ENCODE measurements around the gene DYNLT1.
A peak's percentile ranks its signal among the peaks of the same experiment; 100 is the strongest.

Gene DYNLT1

DNA sequence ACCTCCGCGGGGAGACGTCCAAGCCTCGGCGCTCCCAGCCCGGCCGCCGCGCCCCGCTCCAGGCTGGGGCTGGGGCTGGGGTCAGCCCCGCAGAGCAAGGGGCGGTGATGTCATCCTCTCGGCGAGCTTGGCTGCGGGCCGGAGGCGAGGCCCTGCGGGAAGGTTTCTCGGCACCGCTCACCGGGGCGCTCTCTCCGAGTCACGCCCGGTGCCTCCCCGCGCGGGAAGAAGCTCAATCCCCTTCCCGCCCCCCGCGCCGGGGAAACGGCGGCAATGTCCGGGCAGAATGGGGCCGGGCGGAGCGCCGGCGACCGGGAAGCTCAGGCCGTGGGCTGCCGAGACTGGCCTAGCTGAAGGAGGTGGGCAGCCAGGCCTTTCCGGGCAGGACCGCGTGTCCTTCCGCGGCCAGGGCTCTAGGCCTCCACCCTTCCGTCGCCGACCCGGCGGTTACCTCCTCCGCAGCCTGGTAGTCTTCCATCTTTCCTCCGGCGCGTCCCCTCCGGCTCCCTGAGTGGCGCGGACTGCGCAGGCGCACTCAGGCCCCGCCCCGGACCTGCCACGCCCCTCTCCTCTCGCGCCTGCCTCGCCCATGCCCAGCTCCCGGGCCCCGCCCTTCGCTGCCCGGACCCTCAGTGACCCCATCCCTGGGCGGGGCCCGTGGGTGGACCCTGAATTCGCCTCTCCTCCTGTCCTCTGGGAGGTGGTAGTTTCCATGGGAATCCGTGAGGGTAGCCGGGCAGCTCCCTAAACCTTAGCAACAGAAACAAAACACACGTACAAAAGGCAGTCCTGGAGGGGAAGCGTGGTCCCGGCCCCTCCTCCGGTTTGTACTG lies at the start of gene DYNLT1:
Gene DYNLT1 (minus strand): TSS at position 513 of the 833 bp plus-strand sequence. CDS start 35 bp downstream, at position 478.
- Histone ChIP-seq H3K27ac (ENCODE audit: low read length) (peak within 1 kb of the TSS; percentile 81), H3K4me3 (ENCODE audit: low read length in 2 of 2) (peak within 1 kb of the TSS; percentile 79 to 91), H3K4me1 (ENCODE audit: control insufficient read depth, insufficient read depth, low read length) (peaks cover 32% of the 10 kb centered on the region), H3K27me3 (ENCODE audit: control insufficient read depth in 1 of 2, insufficient read depth in 2 of 2, low read length in 2 of 2) (no peaks in the 10 kb centered on the region), H3K9ac (ENCODE audit: low read length in 2 of 2) (peak within 1 kb of the TSS; percentile 89 to 94), H3K9me3 (ENCODE audit: control insufficient read depth in 2 of 2, low read length in 2 of 2) (no peaks in the 10 kb centered on the region), H3K36me3 (ENCODE audit: control insufficient read depth in 2 of 2, insufficient read depth in 2 of 2, low read length in 2 of 2) (peaks cover under 1 to 5% of the 10 kb centered on the region in 2 donors)

DNA sequence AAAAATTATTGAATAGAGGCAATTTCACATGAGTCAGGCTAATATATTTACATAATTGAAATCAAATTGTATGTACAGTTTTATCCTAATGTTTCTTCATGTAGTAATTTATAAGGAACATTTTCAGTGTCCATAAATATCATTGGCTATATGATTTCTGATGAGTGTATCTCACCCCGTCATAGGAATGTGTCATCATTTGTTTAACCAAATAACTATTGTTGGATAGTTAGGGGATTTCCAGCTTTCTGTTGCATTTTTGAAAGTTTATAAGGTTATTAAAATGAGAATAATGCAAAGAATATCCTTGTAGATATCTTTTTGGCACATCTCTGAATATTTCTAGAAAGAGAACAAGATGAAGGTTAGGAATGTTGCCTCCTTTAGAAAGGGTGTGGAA lies 44.3 kb upstream of the DYNLT1 start:
- Histone ChIP-seq H3K9me3 (ENCODE audit: control insufficient read depth in 2 of 2, low read length in 2 of 2) (peaks cover 0 to 4% of the 10 kb centered on the region in 2 donors), H3K4me1 (ENCODE audit: control insufficient read depth, insufficient read depth, low read length) (no peaks in the 10 kb centered on the region), H3K27me3 (ENCODE audit: control insufficient read depth in 1 of 2, insufficient read depth in 2 of 2, low read length in 2 of 2) (no peaks in the 10 kb centered on the region), H3K4me3 (ENCODE audit: low read length in 2 of 2) (no peak overlapping the region), H3K9ac (ENCODE audit: low read length in 2 of 2) (no peak overlapping the region), H3K36me3 (ENCODE audit: control insufficient read depth in 2 of 2, insufficient read depth in 2 of 2, low read length in 2 of 2) (no peaks in the 10 kb centered on the region), H3K27ac (ENCODE audit: low read length) (no peak overlapping the region)

DNA sequence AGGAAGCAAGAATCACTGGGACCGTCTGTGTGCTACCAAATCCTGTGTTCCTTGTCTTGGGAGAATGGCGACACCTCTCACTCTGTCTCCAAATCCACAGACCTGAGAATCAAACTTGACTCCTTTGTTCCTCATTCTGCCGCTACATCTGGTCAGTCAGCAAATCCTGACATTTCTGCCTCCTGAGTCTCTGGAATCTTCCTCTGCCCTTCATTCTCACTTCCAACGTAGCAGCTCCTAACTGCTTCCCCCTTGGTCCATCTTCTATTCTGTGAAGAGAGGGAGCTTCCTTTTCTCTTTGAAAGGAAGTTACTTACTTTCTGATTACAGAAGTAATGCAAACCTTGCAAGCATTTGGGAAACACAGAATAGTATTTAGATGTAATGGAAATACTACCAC lies 43.0 kb upstream of the DYNLT1 start:
- H3K4me1 ChIP-seq (ENCODE audit: control insufficient read depth, insufficient read depth, low read length): no peaks in the 10 kb centered on the region
- H3K9ac ChIP-seq (ENCODE audit: low read length in 2 of 2): no peak overlapping the region
- H3K27me3 ChIP-seq (ENCODE audit: control insufficient read depth in 1 of 2, insufficient read depth in 2 of 2, low read length in 2 of 2): no peaks in the 10 kb centered on the region
- H3K9me3 ChIP-seq (ENCODE audit: control insufficient read depth in 2 of 2, low read length in 2 of 2): peaks cover 0 to 4% of the 10 kb centered on the region in 2 donors
- no peak overlapping the region for H3K27ac ChIP-seq (ENCODE audit: low read length)
- H3K4me3 ChIP-seq (ENCODE audit: low read length in 2 of 2): no peak overlapping the region
- H3K36me3 ChIP-seq (ENCODE audit: control insufficient read depth in 2 of 2, insufficient read depth in 2 of 2, low read length in 2 of 2): no peaks in the 10 kb centered on the region

DNA sequence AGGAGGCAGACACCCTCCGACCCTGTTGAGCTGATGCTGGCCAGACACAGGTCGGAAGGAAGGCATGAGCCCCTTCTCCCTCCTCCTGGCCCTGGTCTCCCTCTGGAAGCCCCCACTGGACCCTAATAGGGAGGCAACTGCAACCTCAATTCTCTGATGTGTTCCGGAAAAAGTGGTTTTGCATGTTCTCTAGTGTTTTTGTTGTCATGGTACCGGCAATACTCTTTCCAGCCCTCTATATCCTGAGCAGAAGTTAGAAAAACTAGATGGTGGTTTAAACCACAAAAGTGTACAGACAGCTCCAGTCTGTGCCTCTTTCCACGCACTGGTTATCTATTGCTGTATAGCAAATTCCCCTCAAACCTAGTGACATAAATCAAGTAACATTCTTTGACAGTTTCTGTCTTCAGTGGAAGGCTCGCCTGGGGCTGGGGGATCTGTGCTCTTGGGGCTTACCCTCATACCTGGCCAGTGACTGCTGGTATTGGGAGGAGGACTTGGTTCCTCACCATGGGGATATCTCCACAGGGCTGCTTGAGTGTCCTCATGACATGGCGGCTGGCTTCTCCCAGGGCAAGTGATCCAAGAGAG lies 42.3 kb upstream of the DYNLT1 start:
- H3K27me3 ChIP-seq (ENCODE audit: control insufficient read depth in 1 of 2, insufficient read depth in 2 of 2, low read length in 2 of 2): no peaks in the 10 kb centered on the region
- peaks cover 0 to 4% of the 10 kb centered on the region in 2 donors for H3K9me3 ChIP-seq (ENCODE audit: control insufficient read depth in 2 of 2, low read length in 2 of 2)
- H3K9ac ChIP-seq (ENCODE audit: low read length in 2 of 2): no peak overlapping the region
- no peaks in the 10 kb centered on the region for H3K4me1 ChIP-seq (ENCODE audit: control insufficient read depth, insufficient read depth, low read length)
- no peaks in the 10 kb centered on the region for H3K36me3 ChIP-seq (ENCODE audit: control insufficient read depth in 2 of 2, insufficient read depth in 2 of 2, low read length in 2 of 2)
- no peak overlapping the region for H3K4me3 ChIP-seq (ENCODE audit: low read length in 2 of 2)
- no peak overlapping the region for H3K27ac ChIP-seq (ENCODE audit: low read length)

DNA sequence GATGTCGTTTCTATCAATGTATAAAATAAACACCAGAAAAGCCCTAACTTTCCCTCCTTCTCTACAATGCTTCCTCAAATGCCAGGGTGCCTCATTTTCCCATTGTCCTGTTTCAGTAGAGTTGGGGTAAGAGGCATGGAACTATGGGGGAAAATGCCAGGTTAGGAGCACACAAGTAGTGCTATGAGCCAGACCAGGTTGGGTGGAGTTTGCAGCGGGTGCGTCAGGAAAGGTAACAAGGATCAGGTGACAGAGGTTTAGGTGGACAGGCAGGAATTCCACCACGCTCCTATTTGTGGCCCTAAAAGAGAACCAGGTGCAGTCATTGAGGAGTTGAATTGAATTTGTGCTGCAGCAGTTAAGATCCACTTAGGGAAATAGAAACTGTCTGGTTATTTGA lies 41.8 kb upstream of the DYNLT1 start:
- H3K27ac ChIP-seq (ENCODE audit: low read length): no peak overlapping the region
- H3K9me3 ChIP-seq (ENCODE audit: control insufficient read depth in 2 of 2, low read length in 2 of 2): peaks cover 0 to 4% of the 10 kb centered on the region in 2 donors
- no peaks in the 10 kb centered on the region for H3K36me3 ChIP-seq (ENCODE audit: control insufficient read depth in 2 of 2, insufficient read depth in 2 of 2, low read length in 2 of 2)

DNA sequence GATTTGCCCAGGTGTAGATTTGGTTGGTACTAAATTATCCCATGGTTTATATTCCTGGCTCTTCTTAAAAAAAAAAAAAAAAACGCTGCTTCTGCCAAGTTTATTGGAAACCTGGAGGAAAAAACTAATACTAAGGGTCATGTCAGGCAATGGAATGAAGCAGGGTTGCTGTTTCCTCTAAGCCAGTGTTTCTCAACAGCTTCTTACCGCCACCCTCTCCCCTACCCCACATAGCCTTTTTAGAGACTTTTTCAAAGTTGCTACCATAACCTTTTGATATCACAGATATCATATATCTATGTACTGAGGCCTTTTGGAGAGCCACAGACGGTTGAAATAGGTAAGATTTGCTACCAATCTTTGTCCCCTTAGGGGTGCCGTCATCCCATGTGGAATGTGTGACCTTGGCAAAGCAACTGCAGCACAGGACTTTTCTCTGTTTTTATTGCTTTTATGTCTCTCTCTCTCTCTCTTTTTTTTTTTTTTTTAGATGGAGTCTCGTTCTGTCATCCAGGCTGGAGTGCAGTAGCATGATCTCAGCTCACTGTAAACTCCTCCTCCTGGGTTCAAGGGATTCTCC lies 40.3 kb upstream of the DYNLT1 start:
- Histone ChIP-seq H3K27ac (ENCODE audit: low read length) (no peak overlapping the region), H3K4me3 (ENCODE audit: low read length in 2 of 2) (no peak overlapping the region), H3K9me3 (ENCODE audit: control insufficient read depth in 2 of 2, low read length in 2 of 2) (peaks cover 0 to 4% of the 10 kb centered on the region in 2 donors), H3K27me3 (ENCODE audit: control insufficient read depth in 1 of 2, insufficient read depth in 2 of 2, low read length in 2 of 2) (no peaks in the 10 kb centered on the region), H3K9ac (ENCODE audit: low read length in 2 of 2) (no peak overlapping the region), H3K4me1 (ENCODE audit: control insufficient read depth, insufficient read depth, low read length) (no peaks in the 10 kb centered on the region), H3K36me3 (ENCODE audit: control insufficient read depth in 2 of 2, insufficient read depth in 2 of 2, low read length in 2 of 2) (no peaks in the 10 kb centered on the region)

More for the DNA sequence above, 41.8 kb upstream of the DYNLT1 start:
- Histone ChIP-seq H3K4me1 (ENCODE audit: control insufficient read depth, insufficient read depth, low read length) (no peaks in the 10 kb centered on the region), H3K4me3 (ENCODE audit: low read length in 2 of 2) (no peak overlapping the region), H3K9ac (ENCODE audit: low read length in 2 of 2) (no peak overlapping the region), H3K27me3 (ENCODE audit: control insufficient read depth in 1 of 2, insufficient read depth in 2 of 2, low read length in 2 of 2) (no peaks in the 10 kb centered on the region)

DNA sequence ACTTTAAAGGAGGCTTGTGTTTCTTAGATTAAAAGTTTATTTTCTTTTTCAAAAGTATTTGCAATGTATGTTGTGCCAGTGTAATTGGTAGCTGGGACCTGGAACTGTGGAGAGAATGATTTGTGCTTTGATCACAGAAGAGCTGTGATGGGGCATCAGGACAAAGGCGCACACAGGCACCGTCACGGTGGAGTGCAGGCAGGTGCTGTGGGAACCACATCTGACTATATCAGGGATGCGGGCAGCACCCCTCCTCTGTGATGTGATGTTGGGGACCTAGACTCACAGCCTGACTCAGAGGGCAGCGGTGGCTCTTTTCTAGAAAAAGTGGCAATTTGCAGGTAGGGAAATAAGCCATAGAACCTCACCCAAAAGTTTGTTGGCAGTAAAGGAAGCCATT lies 39.8 kb upstream of the DYNLT1 start:
- H3K4me3 ChIP-seq (ENCODE audit: low read length in 2 of 2): no peak overlapping the region

DNA sequence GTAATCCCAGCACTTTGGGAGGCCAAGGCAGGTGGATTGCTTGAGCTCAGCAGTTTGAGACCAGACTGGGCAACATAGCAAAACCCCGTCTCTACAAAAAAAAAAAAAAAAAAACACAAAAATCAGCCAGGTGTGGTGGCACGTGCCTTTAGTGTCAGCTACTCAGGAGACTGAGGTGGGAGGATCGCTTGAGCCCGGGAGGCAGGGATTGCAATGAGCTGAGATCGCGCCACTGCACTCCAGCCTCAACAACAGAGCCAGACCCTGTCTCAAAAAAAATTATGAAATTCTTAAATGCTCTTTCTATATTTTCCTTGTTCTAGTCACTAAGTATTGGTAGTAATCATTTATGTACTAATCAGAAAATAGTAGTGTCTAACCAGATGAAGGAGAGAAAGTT lies 35.9 kb upstream of the DYNLT1 start:
- Histone ChIP-seq H3K9me3 (ENCODE audit: control insufficient read depth in 2 of 2, low read length in 2 of 2) (no peaks in the 10 kb centered on the region), H3K27me3 (ENCODE audit: control insufficient read depth in 1 of 2, insufficient read depth in 2 of 2, low read length in 2 of 2) (no peaks in the 10 kb centered on the region), H3K27ac (ENCODE audit: low read length) (no peak overlapping the region), H3K4me3 (ENCODE audit: low read length in 2 of 2) (no peak overlapping the region), H3K36me3 (ENCODE audit: control insufficient read depth in 2 of 2, insufficient read depth in 2 of 2, low read length in 2 of 2) (no peaks in the 10 kb centered on the region), H3K4me1 (ENCODE audit: control insufficient read depth, insufficient read depth, low read length) (no peaks in the 10 kb centered on the region), H3K9ac (ENCODE audit: low read length in 2 of 2) (no peak overlapping the region)

More for the DNA sequence above, 39.8 kb upstream of the DYNLT1 start:
- no peaks in the 10 kb centered on the region for H3K4me1 ChIP-seq (ENCODE audit: control insufficient read depth, insufficient read depth, low read length)
- no peaks in the 10 kb centered on the region for H3K36me3 ChIP-seq (ENCODE audit: control insufficient read depth in 2 of 2, insufficient read depth in 2 of 2, low read length in 2 of 2)
- peaks cover 0 to 4% of the 10 kb centered on the region in 2 donors for H3K9me3 ChIP-seq (ENCODE audit: control insufficient read depth in 2 of 2, low read length in 2 of 2)
- no peak overlapping the region for H3K27ac ChIP-seq (ENCODE audit: low read length)
- H3K27me3 ChIP-seq (ENCODE audit: control insufficient read depth in 1 of 2, insufficient read depth in 2 of 2, low read length in 2 of 2): no peaks in the 10 kb centered on the region
- no peak overlapping the region for H3K9ac ChIP-seq (ENCODE audit: low read length in 2 of 2)

DNA sequence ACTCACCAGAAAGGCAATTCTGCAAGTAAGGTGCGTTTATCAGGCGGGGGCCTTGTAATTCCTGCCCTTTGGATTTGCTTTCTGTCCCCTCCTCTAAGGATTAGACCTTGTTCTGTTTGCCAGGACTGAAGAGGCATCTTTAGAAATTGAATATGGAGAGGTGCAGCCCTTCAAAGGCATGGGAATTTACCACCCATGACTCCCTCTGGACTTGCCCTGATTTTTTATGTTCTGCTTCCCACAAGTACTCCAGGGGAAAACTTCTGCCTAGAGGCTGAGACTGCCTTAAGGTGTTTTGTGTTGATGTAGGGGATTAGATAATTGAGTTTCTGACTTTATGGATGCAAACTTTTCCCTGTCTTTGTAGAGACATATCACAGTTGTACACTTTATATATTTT lies 35.5 kb upstream of the DYNLT1 start:
- Histone ChIP-seq H3K27me3 (ENCODE audit: control insufficient read depth in 1 of 2, insufficient read depth in 2 of 2, low read length in 2 of 2) (no peaks in the 10 kb centered on the region), H3K4me1 (ENCODE audit: control insufficient read depth, insufficient read depth, low read length) (no peaks in the 10 kb centered on the region), H3K4me3 (ENCODE audit: low read length in 2 of 2) (no peak overlapping the region), H3K27ac (ENCODE audit: low read length) (no peak overlapping the region), H3K9ac (ENCODE audit: low read length in 2 of 2) (no peak overlapping the region), H3K9me3 (ENCODE audit: control insufficient read depth in 2 of 2, low read length in 2 of 2) (no peaks in the 10 kb centered on the region), H3K36me3 (ENCODE audit: control insufficient read depth in 2 of 2, insufficient read depth in 2 of 2, low read length in 2 of 2) (no peaks in the 10 kb centered on the region)

DNA sequence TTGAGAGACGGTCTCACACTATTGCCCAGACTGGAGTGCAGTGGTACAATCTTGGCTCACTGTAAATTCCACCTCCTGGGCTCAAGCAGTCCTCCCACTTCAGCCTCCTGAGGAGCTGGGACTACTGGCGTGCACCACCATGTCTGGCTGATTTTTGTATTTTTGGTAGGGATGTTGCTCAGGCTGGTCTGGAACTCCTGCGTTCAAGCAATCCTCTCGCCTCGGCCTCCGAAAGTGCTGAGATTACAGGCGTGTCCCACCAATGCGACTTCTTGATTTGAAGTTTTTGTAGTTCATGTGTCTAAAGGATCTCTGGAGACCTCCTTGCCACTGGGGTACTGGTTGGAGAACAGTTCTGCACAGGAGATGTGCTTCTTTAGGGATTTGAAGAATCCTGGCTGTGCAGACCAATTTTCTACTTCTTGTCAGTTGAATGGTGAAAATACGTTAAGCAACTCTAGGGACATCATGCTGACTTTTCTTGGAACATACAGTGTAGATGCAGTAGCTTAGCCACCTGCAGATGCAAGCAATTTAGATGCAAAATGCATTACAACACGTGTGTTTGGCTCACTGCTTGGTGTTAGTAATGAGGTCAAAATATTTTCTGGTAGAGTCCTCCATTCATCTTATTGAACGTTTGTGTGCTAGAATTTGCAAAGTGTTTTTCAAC lies 33.5 kb upstream of the DYNLT1 start:
- H3K27ac ChIP-seq (ENCODE audit: low read length): no peak overlapping the region
- no peak overlapping the region for H3K4me3 ChIP-seq (ENCODE audit: low read length in 2 of 2)
- H3K4me1 ChIP-seq (ENCODE audit: control insufficient read depth, insufficient read depth, low read length): no peaks in the 10 kb centered on the region
- H3K27me3 ChIP-seq (ENCODE audit: control insufficient read depth in 1 of 2, insufficient read depth in 2 of 2, low read length in 2 of 2): no peaks in the 10 kb centered on the region
- H3K9ac ChIP-seq (ENCODE audit: low read length in 2 of 2): no peak overlapping the region
- H3K36me3 ChIP-seq (ENCODE audit: control insufficient read depth in 2 of 2, insufficient read depth in 2 of 2, low read length in 2 of 2): no peaks in the 10 kb centered on the region
- no peaks in the 10 kb centered on the region for H3K9me3 ChIP-seq (ENCODE audit: control insufficient read depth in 2 of 2, low read length in 2 of 2)

Measured in stomach smooth muscle (tissue), 2 donors.